ENCODE measurements around the gene BMP2K.
"Not testable (repeated sequence)": the region's sequence is repeated elsewhere in the genome, so short reads cannot be mapped to it uniquely, and the experiment has no call there.

The BMP2K gene

DNA sequence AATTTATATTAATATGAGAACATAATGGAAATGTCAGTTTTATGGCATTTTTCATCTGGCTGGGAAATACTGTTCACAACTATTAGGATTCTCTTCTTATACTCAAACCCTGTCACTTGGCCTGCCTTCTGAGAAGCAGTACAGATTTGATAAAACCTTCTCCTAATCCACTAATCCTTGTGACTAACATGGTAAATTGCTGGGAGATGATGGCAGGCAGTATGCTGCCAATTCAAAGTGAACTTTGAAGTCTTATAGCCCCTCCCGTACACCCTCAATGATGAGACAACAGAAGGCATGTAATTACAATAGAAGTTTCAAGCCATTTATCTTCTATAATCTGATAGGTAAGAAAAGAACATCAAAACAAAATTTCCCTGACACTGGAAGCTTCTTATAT, 126.1 kb downstream of the BMP2K start:
- H3K27me3 ChIP-seq (ENCODE audit: control insufficient read depth in 1 of 2, insufficient read depth in 2 of 2, low read length in 2 of 2): no peaks in the 10 kb centered on the region
- no peaks in the 10 kb centered on the region for H3K9me3 ChIP-seq (ENCODE audit: control insufficient read depth in 2 of 2, low read length in 2 of 2)
- H3K4me3 ChIP-seq (ENCODE audit: low read length in 2 of 2): no peak overlapping the region
- no peaks in the 10 kb centered on the region for H3K4me1 ChIP-seq (ENCODE audit: control insufficient read depth, insufficient read depth, low read length)
- no peak overlapping the region for H3K9ac ChIP-seq (ENCODE audit: low read length in 2 of 2)
- H3K36me3 ChIP-seq (ENCODE audit: control insufficient read depth in 2 of 2, insufficient read depth in 2 of 2, low read length in 2 of 2): no peaks in the 10 kb centered on the region
- no peak overlapping the region for H3K27ac ChIP-seq (ENCODE audit: low read length)

- no peaks in the 10 kb centered on the region for H3K27me3 ChIP-seq (ENCODE audit: control insufficient read depth in 1 of 2, insufficient read depth in 2 of 2, low read length in 2 of 2)
- H3K9me3 ChIP-seq (ENCODE audit: control insufficient read depth in 2 of 2, low read length in 2 of 2): no peaks in the 10 kb centered on the region
- no peak overlapping the region for H3K27ac ChIP-seq (ENCODE audit: low read length)
- no peaks in the 10 kb centered on the region for H3K4me1 ChIP-seq (ENCODE audit: control insufficient read depth, insufficient read depth, low read length)
- no peak overlapping the region for H3K9ac ChIP-seq (ENCODE audit: low read length in 2 of 2)
- no peak overlapping the region for H3K4me3 ChIP-seq (ENCODE audit: low read length in 2 of 2)
- H3K36me3 ChIP-seq (ENCODE audit: control insufficient read depth in 2 of 2, insufficient read depth in 2 of 2, low read length in 2 of 2): no peaks in the 10 kb centered on the region
Observed at GRCh38 chr4:78904143-78904542, 128.0 kb downstream of the BMP2K start.

GRCh38 chr4:78907638-78908037, 131.5 kb downstream of the BMP2K start:
- H3K27ac ChIP-seq (ENCODE audit: low read length): no peak overlapping the region
- H3K4me1 ChIP-seq (ENCODE audit: control insufficient read depth, insufficient read depth, low read length): no peaks in the 10 kb centered on the region
- H3K9me3 ChIP-seq (ENCODE audit: control insufficient read depth in 2 of 2, low read length in 2 of 2): no peaks in the 10 kb centered on the region
- peaks cover 0 to 5% of the 10 kb centered on the region in 2 donors for H3K36me3 ChIP-seq (ENCODE audit: control insufficient read depth in 2 of 2, insufficient read depth in 2 of 2, low read length in 2 of 2)
- H3K4me3 ChIP-seq (ENCODE audit: low read length in 2 of 2): no peak overlapping the region
- H3K27me3 ChIP-seq (ENCODE audit: control insufficient read depth in 1 of 2, insufficient read depth in 2 of 2, low read length in 2 of 2): no peaks in the 10 kb centered on the region
- H3K9ac ChIP-seq (ENCODE audit: low read length in 2 of 2): no peak overlapping the region

DNA sequence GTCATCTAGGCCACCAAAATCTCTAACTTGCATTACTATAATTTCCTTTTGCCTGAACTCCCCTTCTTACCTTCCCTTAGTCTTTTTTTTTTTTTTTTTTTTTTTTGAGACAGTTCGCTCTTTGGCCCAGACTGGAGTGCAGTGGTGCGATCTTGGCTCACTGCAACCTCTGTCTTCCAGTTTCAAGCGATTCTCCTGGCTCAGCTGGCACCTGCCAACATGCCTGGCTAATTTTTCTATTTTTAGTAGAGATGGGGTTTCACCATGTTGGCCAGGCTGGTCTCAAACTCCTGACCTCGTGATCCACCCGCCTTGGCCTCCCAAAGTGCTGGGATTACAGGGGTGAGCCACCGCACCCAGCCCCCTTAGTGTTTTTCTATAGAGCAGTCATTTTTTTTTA, 132.8 kb downstream of the BMP2K start:
- not testable (repeated sequence) for H3K9ac ChIP-seq (ENCODE audit: low read length in 2 of 2); H3K9me3 ChIP-seq (ENCODE audit: control insufficient read depth in 2 of 2, low read length in 2 of 2); H3K27ac ChIP-seq (ENCODE audit: low read length); H3K27me3 ChIP-seq (ENCODE audit: control insufficient read depth in 1 of 2, insufficient read depth in 2 of 2, low read length in 2 of 2); H3K4me3 ChIP-seq (ENCODE audit: low read length in 2 of 2); H3K4me1 ChIP-seq (ENCODE audit: control insufficient read depth, insufficient read depth, low read length); H3K36me3 ChIP-seq (ENCODE audit: control insufficient read depth in 2 of 2, insufficient read depth in 2 of 2, low read length in 2 of 2)

GRCh38 chr4:78910612-78911011, 134.5 kb downstream of the BMP2K start:
- Histone ChIP-seq H3K36me3 (ENCODE audit: control insufficient read depth in 2 of 2, insufficient read depth in 2 of 2, low read length in 2 of 2) (peaks cover 0 to 5% of the 10 kb centered on the region in 2 donors), H3K4me3 (ENCODE audit: low read length in 2 of 2) (no peak overlapping the region), H3K4me1 (ENCODE audit: control insufficient read depth, insufficient read depth, low read length) (no peaks in the 10 kb centered on the region), H3K9me3 (ENCODE audit: control insufficient read depth in 2 of 2, low read length in 2 of 2) (no peaks in the 10 kb centered on the region), H3K9ac (ENCODE audit: low read length in 2 of 2) (no peak overlapping the region), H3K27me3 (ENCODE audit: control insufficient read depth in 1 of 2, insufficient read depth in 2 of 2, low read length in 2 of 2) (no peaks in the 10 kb centered on the region), H3K27ac (ENCODE audit: low read length) (no peak overlapping the region)

DNA sequence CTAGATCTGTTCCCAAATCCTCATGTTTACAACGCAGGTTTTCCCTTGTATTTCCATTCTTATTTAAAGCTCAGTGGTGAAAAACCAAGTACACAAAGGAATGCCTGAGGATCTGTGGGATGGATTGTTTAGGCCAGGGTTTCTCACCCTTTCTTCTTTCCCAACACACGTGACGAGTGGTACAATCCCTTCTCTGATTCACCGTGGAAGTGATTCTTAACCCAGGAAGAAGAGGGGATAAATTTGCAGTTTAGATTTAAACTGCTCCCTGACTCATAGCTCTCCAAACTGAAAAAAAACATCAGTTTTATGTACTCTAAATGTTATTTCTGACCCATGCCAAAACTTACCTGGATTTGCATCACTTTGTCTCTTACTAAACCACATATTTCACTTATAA, 146.1 kb downstream of the BMP2K start:
- H3K4me3 ChIP-seq (ENCODE audit: low read length in 2 of 2): no peak overlapping the region
- no peak overlapping the region for H3K27ac ChIP-seq (ENCODE audit: low read length)
- no peaks in the 10 kb centered on the region for H3K9me3 ChIP-seq (ENCODE audit: control insufficient read depth in 2 of 2, low read length in 2 of 2)
- H3K9ac ChIP-seq (ENCODE audit: low read length in 2 of 2): no peak overlapping the region
- H3K4me1 ChIP-seq (ENCODE audit: control insufficient read depth, insufficient read depth, low read length): no peaks in the 10 kb centered on the region
- H3K27me3 ChIP-seq (ENCODE audit: control insufficient read depth in 1 of 2, insufficient read depth in 2 of 2, low read length in 2 of 2): no peaks in the 10 kb centered on the region
- H3K36me3 ChIP-seq (ENCODE audit: control insufficient read depth in 2 of 2, insufficient read depth in 2 of 2, low read length in 2 of 2): peaks cover 0 to 13% of the 10 kb centered on the region in 2 donors

DNA sequence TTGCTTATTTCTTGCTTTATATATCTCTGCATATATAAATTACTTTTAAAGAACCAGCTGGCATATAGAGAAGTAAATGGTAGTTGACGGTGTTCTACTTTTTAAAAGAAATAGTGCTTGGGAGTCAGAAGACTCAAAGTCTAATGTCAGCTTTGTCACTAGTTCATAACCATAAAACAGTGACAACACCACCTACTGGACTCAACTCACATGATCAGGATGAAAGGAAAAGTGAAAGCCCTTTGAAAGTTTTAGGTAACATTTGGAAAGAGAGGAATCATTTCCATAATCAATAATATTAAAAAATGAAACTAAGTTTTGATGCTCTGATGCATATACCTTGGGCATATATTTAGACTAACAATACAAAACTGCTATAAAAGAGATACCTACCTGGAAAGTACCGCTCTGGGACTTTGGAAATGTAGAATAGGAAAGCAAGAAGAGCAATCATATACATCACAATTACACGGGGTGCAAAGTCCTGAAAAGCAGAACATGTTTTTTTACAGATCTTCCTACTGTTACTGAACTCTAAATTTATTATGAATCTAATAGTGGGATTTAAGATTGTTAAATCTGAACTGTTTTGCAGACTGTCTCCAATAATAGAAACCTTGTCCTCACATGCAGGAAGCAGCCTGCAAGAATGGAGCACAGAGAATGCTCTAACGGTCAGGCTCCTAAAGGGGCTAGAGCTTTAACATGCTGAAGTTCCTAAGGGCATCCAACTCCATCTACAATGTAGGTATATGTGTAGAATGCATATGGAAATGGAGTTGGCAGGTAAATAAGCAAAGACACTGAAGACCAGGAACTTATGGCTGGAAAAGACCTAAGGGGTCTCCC, 147.5 kb downstream of the BMP2K start:
- Histone ChIP-seq H3K4me1 (ENCODE audit: control insufficient read depth, insufficient read depth, low read length) (no peaks in the 10 kb centered on the region), H3K9ac (ENCODE audit: low read length in 2 of 2) (no peak overlapping the region), H3K27me3 (ENCODE audit: control insufficient read depth in 1 of 2, insufficient read depth in 2 of 2, low read length in 2 of 2) (no peaks in the 10 kb centered on the region), H3K36me3 (ENCODE audit: control insufficient read depth in 2 of 2, insufficient read depth in 2 of 2, low read length in 2 of 2) (peaks cover 0 to 16% of the 10 kb centered on the region in 2 donors), H3K9me3 (ENCODE audit: control insufficient read depth in 2 of 2, low read length in 2 of 2) (no peaks in the 10 kb centered on the region), H3K27ac (ENCODE audit: low read length) (no peak overlapping the region), H3K4me3 (ENCODE audit: low read length in 2 of 2) (no peak overlapping the region)

- Histone ChIP-seq H3K4me3 (ENCODE audit: low read length in 2 of 2) (no peak overlapping the region), H3K9me3 (ENCODE audit: control insufficient read depth in 2 of 2, low read length in 2 of 2) (no peaks in the 10 kb centered on the region), H3K27me3 (ENCODE audit: control insufficient read depth in 1 of 2, insufficient read depth in 2 of 2, low read length in 2 of 2) (no peaks in the 10 kb centered on the region), H3K4me1 (ENCODE audit: control insufficient read depth, insufficient read depth, low read length) (no peaks in the 10 kb centered on the region), H3K9ac (ENCODE audit: low read length in 2 of 2) (no peak overlapping the region), H3K36me3 (ENCODE audit: control insufficient read depth in 2 of 2, insufficient read depth in 2 of 2, low read length in 2 of 2) (peaks cover 2 to 23% of the 10 kb centered on the region in 2 donors), H3K27ac (ENCODE audit: low read length) (no peak overlapping the region)
Observed at GRCh38 chr4:78926826-78927225, 150.7 kb downstream of the BMP2K start.

DNA sequence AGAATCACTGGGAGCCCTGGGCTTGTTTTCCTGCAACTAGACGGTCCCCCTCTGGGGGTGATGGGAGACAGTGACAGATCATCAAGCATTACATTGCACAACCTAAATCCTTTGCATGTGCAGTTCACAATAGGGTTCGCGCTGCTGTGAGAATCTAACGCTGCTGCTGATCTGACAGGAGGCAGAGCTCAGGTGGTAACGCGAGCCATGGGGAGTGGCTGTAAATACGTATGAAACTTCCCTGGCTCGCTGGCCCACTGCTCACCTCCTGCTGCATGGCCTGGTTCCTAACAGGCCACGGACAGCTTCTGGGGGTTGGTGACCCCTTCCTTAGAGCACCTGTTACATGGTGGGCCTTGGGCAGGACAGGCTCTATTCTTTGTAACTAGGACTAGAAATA, 152.7 kb downstream of the BMP2K start:
- Histone ChIP-seq H3K36me3 (ENCODE audit: control insufficient read depth in 2 of 2, insufficient read depth in 2 of 2, low read length in 2 of 2) (peaks cover 5 to 26% of the 10 kb centered on the region in 2 donors), H3K27ac (ENCODE audit: low read length) (no peak overlapping the region), H3K27me3 (ENCODE audit: control insufficient read depth in 1 of 2, insufficient read depth in 2 of 2, low read length in 2 of 2) (no peaks in the 10 kb centered on the region), H3K4me3 (ENCODE audit: low read length in 2 of 2) (no peak overlapping the region), H3K9me3 (ENCODE audit: control insufficient read depth in 2 of 2, low read length in 2 of 2) (no peaks in the 10 kb centered on the region), H3K4me1 (ENCODE audit: control insufficient read depth, insufficient read depth, low read length) (no peaks in the 10 kb centered on the region), H3K9ac (ENCODE audit: low read length in 2 of 2) (no peak overlapping the region)

DNA sequence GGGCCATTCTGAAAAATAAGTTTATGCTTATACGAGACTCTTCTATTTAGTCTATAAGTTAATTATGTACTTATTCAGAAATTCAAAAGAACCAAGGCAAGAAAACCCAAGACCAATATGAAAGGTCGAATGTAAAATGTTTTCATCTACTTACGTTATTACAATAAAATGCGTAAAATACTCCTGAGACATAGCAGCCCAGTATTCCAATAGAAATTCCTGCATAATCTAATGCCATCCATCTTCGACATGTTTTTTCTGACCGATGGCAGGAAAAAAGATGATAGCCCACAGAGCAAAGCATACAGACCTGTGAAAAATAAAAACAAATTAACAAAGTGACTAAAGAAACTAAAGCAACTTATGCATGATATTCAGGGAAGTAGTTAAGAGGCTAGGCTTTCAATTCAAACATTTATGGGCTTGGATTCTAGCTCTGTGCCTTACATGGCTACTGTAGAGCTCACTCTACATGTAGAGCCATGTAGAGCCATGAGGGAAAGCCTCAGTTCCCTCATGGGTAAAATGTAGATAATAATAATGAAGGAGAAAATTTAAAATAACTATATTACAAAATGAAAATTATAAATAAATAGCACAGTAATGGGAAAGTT, 154.0 kb downstream of the BMP2K start:
- H3K9ac ChIP-seq (ENCODE audit: low read length in 2 of 2): no peak overlapping the region
- H3K9me3 ChIP-seq (ENCODE audit: control insufficient read depth in 2 of 2, low read length in 2 of 2): no peaks in the 10 kb centered on the region
- H3K4me3 ChIP-seq (ENCODE audit: low read length in 2 of 2): no peak overlapping the region
- H3K4me1 ChIP-seq (ENCODE audit: control insufficient read depth, insufficient read depth, low read length): no peaks in the 10 kb centered on the region
- H3K36me3 ChIP-seq (ENCODE audit: control insufficient read depth in 2 of 2, insufficient read depth in 2 of 2, low read length in 2 of 2): peaks cover 5 to 26% of the 10 kb centered on the region in 2 donors
- H3K27ac ChIP-seq (ENCODE audit: low read length): no peak overlapping the region
- H3K27me3 ChIP-seq (ENCODE audit: control insufficient read depth in 1 of 2, insufficient read depth in 2 of 2, low read length in 2 of 2): no peaks in the 10 kb centered on the region

GRCh38 chr4:78936989-78937388, 160.8 kb downstream of the BMP2K start:
- Histone ChIP-seq H3K36me3 (ENCODE audit: control insufficient read depth in 2 of 2, insufficient read depth in 2 of 2, low read length in 2 of 2) (peaks cover 3 to 8% of the 10 kb centered on the region in 2 donors), H3K4me3 (ENCODE audit: low read length in 2 of 2) (no peak overlapping the region), H3K9ac (ENCODE audit: low read length in 2 of 2) (no peak overlapping the region), H3K27me3 (ENCODE audit: control insufficient read depth in 1 of 2, insufficient read depth in 2 of 2, low read length in 2 of 2) (no peaks in the 10 kb centered on the region), H3K27ac (ENCODE audit: low read length) (no peak overlapping the region), H3K9me3 (ENCODE audit: control insufficient read depth in 2 of 2, low read length in 2 of 2) (no peaks in the 10 kb centered on the region), H3K4me1 (ENCODE audit: control insufficient read depth, insufficient read depth, low read length) (peaks cover 5% of the 10 kb centered on the region)
